Coronary artery (tissue), 2 donors: ENCODE measurements around the gene CLDN1.
"Not testable (repeated sequence)": the region's sequence is repeated elsewhere in the genome, so short reads cannot be mapped to it uniquely, and the experiment has no call there.

Experiments
- DNase-seq: peaks from one replicate; pipeline ENCODE4 v3.0.0-alpha.2; 2017; ENCODE audit warnings: low spot score
- H3K27ac ChIP-seq, 2 donors: fragments of 200-600 bp; sonication (generic); one replicate each; pipeline ENCODE4 v1.5.1; 2016 to 2019
- H3K4me3 ChIP-seq: fragments of 200-600 bp; sonication (generic); 2 replicates; pipeline ENCODE4 v1.5.1; 2016; ENCODE audit warnings: mild to moderate bottlenecking, moderate library complexity
- TF ChIP-seq, protein P1 (sequence below): fragments of 200-600 bp; sonication (generic); IDR thresholded peaks from one replicate; pipeline ENCODE4 v1.5.1; 2019; ENCODE audit warnings: antibody characterized with exemption

The CLDN1 gene

DNA sequence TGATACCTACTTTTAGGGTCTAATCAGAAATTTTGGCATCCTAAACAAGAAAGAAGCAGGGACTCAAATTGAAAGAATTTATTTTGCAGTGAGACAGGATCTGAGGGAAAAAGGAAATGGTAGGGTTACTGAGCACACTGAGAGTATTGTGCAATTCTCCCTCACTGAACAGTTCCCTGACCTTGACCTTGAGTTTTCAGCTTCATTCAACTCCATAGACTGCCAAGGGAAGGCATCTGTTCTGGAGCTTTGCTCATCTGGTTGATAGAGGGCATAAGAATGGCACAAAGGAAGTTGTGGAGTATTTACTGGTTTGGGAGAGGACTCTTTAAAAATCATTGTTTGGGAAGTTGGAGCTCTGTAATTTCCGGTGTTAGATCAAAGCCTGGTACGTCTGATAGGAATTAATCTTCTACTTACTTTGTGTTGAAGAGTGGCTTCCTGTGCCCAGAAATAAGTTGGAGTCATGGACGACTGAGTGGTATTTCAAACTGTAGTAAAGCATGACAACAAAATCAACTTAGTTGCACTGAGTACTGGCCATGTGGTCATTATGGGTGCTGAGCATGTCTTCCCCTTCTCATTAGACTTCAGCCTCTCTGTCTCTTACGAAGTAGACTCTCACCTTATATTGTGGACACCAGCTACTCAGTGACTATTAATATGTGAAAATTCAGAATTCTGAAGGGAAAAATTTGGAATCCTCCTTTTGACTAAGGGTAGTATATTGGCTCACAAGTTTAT is 40.8 kb downstream of the CLDN1 start:
- Histone ChIP-seq H3K27ac (no peak overlapping the region), H3K4me3 (no peak overlapping the region)
- no peak for DNase-seq
- TF ChIP-seq, protein P1, sequence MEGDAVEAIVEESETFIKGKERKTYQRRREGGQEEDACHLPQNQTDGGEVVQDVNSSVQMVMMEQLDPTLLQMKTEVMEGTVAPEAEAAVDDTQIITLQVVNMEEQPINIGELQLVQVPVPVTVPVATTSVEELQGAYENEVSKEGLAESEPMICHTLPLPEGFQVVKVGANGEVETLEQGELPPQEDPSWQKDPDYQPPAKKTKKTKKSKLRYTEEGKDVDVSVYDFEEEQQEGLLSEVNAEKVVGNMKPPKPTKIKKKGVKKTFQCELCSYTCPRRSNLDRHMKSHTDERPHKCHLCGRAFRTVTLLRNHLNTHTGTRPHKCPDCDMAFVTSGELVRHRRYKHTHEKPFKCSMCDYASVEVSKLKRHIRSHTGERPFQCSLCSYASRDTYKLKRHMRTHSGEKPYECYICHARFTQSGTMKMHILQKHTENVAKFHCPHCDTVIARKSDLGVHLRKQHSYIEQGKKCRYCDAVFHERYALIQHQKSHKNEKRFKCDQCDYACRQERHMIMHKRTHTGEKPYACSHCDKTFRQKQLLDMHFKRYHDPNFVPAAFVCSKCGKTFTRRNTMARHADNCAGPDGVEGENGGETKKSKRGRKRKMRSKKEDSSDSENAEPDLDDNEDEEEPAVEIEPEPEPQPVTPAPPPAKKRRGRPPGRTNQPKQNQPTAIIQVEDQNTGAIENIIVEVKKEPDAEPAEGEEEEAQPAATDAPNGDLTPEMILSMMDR, result no peak

DNA sequence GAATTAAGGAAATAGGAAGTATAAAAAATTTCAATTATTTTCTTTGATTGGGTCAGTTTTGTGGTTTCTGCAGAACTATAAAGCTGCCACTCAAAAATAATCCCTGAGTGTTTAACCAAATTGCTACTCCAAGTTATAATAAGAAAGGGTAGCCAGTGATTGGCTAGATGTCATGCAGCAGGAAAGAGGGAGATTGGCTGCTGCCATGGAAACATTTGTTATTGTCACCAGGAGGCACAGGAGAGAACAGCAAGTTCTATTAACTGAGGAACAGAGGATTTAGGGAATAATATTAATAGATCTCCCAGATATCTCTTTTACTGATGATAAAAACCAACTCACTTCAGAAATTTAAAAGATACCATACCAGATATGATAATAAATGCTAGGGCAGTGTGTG is 42.6 kb downstream of the CLDN1 start:
- TF ChIP-seq, protein P1, result no peak
- Histone ChIP-seq H3K27ac (no peak overlapping the region), H3K4me3 (no peak overlapping the region)
- no peak for DNase-seq

DNA sequence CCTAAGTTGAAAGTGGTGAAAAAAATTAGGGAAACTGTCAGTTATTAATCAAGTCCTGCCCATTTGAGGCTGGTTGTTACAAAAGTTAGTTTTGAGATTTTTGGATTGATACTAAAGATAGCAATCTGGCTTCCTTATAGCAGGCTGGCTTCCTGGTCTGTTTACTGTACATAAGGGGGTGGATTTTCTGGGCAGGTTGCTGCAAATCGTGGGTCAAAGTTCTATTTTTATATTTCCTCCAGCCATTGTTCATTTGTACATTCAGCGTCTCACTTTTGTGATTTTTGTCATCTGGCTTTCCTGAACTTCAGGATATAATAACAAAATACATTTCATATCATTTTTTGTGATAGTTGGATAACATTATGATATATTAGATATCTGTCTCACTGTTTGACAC is 49.5 kb downstream of the CLDN1 start:
- H3K4me3 ChIP-seq, result no peak overlapping the region
- no peak overlapping the region for H3K27ac ChIP-seq
- no peak for DNase-seq
- TF ChIP-seq, protein P1, result no peak

DNA sequence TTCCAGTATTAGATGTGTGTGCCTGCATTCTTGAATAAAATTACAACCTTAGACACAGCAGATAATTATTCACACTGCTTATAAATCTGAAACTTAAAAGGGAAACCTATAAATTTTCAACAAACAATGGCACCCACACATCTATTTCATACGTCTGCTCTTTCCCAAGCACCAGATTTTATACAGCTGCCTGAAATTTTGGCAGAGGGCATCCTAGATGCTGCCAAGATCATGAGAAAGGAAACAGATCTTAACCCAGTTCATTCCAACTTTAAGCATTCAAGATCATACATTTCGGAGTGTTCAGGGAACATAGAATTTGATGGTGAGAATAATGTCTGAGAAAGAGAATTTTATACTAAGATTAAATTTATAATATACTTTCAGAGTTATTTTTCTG is 53.1 kb downstream of the CLDN1 start:
- TF ChIP-seq, protein P1, result no peak
- no peak for DNase-seq
- no peak overlapping the region for H3K27ac ChIP-seq
- no peak overlapping the region for H3K4me3 ChIP-seq

DNA sequence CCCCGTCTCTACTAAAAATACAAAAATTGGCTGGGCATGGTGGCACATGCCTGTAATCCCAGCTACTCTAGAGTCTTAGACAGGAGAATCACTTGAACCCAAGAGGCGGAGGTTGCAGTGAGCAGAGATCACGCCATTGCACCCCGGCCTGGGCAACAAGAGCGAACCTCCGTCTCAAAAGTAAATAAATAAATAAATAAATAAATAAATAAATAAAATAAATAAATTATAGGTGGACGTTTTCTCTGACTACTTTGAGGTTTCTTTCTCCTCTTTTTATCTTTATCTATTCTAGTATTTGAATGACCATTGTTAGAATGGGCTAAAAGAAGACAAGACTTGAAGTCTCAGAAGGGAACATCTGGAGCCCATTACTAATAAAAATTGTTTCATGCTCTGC is 54.8 kb downstream of the CLDN1 start:
- not testable (repeated sequence) for DNase-seq, H3K4me3 ChIP-seq, H3K27ac ChIP-seq

DNA sequence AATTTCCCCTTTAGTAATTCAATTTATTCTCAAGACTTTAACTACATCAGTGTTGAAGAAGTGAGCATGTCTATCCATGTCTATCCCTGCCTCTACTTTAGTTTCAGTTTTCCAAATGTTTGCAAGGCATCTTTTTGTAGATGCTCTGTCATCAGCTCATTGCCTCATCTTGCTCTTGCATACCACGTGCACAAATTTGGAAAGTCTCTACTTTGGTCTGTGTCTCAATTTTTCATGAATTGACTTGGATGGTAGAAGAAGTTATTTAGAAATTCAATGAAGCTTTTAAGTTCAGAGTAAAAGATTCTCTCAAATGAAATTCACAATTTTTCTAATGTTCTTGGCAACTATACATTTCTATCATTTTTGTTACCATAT is 55.3 kb downstream of the CLDN1 start:
- TF ChIP-seq, protein P1, result no peak
- no peak overlapping the region for H3K27ac ChIP-seq

DNA sequence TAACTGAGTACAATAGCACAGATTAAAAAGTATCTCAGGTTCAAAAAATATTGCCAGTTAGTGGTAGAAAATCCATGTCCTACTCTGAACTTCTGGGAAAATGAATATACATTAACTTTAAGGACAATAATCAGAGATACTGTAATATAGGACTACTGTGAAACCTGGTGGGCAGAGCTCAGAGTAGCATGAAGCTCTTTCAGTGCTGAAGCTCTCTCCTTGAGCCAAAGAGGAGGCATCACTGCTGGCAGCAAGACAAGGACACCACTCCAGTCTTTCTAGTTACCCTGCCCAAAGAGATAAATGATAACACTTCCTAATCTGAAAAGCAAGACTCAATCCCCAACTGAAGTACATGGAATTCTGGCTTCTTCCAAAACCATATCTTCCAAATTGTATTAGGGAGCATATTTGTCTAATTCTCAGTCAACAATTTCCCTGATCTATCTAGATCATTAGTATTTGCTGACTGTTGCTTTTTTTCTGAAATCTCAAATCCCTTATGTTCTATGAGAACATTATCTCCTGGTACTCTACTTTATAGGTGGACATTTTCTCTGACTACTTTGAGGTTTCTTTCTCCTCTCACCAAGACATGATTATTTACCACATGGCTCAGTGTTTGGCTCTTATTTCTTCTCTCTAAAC is 55.9 kb downstream of the CLDN1 start:
- Histone ChIP-seq H3K27ac (no peak overlapping the region), H3K4me3 (no peak overlapping the region)
- TF ChIP-seq, protein P1, result no peak
- no peak for DNase-seq

More for the DNA sequence above, 55.3 kb downstream of the CLDN1 start:
- no peak for DNase-seq
- no peak overlapping the region for H3K4me3 ChIP-seq
